Activated CD4-positive, CD25-positive, alpha-beta regulatory T cell treated with anti-CD3 and anti-CD28 coated beads, Interleukin-2, amount 50 U/mL, for 16 hours (primary cell): Measurements from ENCODE around the gene SGF29.
"Not testable (repeated sequence)": the region's sequence is repeated elsewhere in the genome, so short reads cannot be mapped to it uniquely, and the experiment has no call there.

ENCODE experiments used
- DNase-seq: peaks from one replicate; pipeline ENCODE4 v3.0.0-alpha.2; 2020; ENCODE audit warnings: low read depth, low spot score

SGF29 gene

DNA sequence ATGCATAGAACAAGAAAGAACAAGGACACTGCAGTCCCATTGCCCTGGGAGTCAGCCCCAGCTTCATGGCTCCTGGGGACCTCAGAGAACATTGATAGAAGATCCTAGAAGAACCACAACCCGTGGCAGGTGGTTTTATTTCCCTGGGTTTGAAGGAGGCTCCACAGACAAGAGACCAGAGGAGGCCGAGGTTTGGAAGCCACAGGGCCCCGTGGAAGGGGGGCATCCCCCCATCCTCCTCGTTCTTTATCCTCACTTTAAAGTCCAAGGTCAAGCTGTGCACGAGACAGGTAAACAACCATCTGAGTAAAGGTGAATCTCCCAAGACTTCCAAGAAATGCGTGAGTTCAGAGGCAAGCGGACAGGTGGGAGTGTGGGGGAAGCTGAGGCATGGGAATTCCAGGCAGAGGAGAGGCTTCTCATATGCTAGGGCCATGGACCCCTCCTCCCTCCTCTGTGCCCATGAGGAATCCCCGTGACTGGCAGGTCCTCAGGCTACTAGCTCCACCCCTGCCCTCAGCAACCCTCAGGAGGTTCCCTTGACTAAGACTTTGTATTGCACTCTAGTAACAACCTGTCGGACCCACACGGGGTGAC is 57.0 kb downstream of the SGF29 start:
- DNase-seq: no peak

DNA sequence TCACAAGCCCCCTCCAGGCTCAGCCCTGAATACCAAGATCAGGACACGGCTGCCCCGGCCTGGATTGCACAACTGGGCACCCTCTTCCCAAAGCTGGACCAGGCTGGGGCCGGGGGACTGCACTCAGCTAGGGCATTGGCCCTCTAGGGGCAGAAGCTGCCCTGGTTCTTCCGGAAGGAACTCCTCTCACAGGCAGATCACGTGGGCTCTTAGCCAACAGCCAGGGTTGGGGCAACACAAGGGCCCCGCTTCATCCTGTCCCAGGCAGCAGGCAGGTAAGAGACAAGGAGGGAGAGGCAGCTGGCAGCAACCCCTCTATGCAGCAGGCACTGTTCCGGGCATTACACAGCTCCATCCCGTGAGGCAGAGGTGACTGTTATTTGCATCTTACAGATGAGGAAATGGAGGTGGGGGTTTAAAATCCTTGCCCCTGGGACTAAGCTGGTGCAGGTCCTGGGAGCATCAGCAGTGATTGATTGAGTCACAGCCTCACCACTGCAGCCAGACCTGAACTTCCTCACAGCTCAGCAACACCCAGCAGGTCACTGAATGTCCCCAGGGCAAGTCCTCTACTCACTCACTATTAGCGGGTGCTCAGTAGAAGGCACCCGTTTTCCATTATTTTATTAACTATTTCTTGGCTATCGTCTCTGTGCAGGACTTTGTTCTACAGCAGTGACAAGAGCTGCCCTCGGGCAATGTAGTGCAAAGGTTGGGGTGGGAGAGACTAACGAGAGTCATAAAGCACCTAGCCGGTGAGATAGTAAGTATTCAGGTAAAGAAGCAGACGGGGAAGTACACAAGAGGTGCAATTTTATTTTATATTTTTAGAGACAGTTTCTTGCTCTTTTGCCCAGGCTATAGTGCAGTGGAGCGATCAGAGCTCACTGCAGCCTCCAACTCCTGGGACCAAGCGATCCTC is 58.9 kb downstream of the SGF29 start:
- not testable (repeated sequence) for DNase-seq

DNA sequence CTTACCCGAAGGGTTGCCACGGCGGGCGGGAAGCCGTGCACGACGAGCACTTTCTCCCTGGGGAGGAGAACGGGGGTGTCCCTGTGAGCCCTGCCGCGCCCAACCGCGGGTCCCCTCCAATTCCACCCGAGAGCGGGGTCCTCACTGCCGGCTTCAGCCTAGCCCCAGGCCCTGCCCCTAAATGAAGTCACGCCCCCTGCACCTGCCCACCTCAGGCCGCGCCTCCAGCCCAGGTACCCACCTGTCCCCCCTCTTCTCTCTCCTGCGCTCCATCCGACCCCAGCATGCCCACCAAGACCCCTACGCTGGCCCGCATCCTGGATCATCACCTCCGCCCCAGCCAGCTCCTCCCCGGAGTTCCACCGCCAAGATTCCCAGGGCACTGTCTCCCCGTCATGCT is 60.2 kb downstream of the SGF29 start:
- not testable (repeated sequence) for DNase-seq

DNA sequence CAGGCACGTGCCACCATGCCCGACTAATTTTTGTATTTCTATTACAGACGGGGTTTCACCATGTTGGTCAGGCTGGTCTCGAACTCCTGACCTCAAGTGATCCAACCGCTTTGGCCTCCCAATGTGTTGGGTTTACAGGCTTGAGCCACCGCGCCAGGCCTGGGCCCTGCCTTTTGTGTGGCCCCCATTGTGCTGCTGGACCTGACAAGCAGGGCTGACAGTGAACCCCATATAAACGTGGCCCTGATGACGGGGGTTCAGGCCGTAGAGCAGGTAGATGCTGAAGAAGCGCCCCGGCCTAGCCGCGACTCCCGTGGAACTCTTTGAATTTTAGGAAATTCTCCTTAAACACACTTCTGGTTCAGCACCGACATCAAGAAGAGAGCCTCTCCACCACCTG is 60.8 kb downstream of the SGF29 start:
- DNase-seq: not testable (repeated sequence)

DNA sequence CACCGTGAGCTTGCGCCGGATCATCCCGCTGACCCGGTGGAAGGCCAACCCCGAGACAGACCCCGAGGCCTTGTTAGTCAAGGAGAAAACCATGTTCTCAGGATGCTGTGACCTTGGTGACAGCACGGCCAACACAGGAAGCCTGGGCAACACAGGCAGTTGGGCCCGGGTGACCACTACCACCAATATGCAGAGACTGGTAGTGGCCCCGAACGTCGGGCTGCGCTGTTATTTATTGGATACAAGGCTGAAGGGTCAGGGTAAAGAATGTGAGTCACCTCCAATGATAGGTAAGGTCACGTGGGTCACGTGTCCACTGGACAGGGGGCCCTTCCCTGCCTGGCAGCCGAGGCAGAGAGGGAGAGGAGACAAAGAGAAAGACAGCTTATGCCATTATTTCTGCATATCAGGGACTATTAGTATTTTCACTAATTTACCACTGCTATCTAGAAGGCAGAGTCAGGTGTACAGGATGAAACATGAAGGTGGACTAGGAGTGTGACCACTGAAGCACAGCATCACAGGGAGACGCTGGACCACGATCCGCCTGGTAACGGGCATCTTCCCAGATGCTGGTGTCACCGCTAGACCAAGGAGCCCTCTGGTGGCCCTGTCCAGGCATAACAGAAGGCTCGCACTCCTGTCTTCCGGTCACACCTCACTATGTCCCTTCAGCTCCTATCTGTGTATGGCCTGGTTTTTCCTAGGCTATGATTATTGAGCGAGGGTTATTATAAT is 61.9 kb downstream of the SGF29 start:
- DNase-seq: not testable (repeated sequence)

DNA sequence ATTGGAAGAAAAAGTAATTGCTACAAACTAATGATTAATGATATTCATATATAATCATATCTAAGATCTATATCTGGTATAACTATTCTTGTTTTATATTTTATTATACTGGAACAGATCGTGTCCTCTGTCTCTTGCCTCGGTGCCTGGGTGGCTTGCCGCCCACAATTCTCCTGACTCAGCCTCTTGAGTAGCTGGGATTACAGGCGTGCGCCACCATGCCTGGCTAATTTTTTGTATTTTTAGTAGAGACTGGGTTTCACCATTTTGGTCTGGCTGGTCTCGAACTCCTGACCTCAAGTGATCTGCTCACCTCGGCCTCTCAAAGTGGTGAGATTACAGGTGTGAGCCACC is 62.5 kb downstream of the SGF29 start:
- DNase-seq: not testable (repeated sequence)

DNA sequence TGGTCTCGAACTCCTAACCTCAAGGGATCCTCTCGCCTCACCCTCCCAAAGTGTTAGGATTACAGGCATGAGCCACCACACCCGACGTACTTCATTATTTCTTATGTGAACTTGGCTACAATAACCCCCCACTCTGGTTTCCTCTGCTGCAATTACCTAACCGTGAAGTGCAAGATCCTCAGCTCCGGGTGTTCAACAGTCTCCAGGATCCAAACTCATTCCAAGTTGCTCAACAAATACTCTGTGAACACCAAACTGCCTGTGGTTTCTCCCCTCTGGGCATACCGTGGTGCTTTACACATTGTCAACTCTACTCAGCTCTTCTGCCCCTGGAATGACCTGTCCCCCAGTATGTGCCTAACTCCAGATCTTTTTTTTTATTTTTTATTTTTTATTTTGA is 62.9 kb downstream of the SGF29 start:
- no peak for DNase-seq

DNA sequence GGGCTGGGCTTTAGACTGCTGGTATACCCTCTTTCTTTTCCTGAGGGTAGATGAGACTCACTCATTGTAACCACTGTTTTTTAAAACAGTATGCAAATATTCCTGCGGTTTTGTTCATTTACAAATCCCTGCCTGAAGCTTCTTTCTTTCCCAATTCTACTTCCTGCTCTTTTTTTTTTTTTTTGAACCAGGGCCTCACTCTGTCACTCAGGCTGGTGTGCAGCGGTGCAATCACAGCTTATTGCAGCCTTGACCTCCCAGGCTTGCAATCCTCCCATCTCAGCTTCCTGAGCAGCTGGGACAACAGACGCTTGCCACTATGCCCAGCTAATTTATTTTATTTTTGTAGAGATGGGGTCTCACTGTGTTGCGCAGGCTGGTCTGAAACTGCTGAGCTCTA is 64.2 kb downstream of the SGF29 start:
- no peak for DNase-seq

DNA sequence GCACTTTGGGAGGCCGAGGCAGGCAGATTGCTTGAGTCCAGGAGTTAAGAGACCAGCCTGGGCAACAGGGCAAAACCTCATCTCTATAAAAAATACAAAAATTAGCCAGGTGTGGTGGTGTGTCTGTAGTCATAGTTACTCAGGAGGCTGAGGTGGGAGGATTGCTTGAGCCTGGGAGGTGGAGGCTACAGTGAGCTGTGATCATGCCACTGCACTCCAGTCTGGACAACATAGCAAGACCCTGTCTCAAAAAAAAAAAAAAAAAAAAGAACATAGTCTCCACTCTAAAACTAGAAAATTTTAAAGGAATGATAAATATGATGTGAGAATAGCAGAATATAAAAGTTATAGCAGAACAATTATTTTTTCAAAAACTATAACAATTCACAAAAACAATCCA is 66.6 kb downstream of the SGF29 start:
- DNase-seq: not testable (repeated sequence)

DNA sequence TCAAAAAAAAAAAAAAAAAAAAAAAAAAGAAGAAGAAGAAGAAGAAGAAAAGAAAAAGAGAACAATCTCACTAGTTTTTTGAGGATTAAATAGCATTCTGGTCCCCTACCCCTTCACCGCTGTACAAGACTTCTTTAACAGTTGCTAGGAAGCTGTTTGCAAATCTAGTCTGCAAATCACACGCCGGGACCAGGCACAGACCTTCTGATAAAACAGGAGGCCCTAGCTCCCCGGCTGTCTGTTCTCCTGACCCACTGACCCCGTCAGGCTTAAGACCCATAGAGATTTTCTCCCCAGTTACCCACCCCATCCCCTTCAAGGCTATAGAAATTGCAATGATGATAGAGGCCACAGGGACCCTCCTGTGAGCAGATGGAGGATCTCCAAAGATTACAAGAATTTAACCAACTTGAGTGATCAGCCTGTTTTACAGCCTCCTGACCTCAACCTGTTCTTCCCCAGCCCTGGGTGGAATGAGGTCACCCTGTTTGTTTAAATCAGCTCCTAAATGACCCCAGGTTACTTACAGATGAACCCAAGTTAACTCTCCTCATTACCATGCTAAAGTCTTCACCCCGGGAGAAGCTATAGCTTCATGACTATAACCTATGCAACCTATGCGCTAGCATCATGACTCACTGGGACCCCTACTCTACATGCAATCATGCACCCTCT is 67.9 kb downstream of the SGF29 start:
- no peak for DNase-seq

DNA sequence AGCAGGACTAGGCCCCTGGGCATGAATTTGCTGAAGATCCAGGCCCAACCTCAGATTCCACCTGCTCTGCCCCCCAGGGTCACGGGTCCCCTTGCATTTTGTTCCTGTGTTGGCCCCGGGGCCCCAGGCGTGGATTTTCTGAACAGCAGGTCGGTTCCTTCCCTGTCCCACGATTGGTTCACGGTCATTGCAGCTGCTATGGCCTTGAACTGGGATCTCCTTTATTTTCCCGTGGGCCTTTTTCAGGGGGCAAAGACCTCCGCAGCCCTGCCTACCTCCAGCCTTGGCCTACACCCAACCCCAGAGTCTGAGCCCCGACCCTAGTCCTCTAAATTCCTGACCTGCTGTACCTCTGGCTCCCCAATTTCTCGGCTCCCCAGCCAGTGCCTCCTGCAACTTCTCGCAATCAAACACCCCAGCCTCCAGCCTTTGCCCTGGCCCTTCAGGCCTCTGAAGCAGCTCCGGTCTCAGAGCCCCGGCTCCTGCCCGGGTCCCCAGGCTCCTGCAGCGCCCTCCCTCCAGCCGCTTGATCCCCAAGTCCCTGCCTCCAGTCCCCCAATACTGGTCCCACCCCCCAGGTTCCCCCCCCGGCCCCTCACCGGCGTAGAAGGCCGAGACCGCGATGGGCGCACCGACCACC is 68.9 kb downstream of the SGF29 start:
- DNase-seq: not testable (repeated sequence)

DNA sequence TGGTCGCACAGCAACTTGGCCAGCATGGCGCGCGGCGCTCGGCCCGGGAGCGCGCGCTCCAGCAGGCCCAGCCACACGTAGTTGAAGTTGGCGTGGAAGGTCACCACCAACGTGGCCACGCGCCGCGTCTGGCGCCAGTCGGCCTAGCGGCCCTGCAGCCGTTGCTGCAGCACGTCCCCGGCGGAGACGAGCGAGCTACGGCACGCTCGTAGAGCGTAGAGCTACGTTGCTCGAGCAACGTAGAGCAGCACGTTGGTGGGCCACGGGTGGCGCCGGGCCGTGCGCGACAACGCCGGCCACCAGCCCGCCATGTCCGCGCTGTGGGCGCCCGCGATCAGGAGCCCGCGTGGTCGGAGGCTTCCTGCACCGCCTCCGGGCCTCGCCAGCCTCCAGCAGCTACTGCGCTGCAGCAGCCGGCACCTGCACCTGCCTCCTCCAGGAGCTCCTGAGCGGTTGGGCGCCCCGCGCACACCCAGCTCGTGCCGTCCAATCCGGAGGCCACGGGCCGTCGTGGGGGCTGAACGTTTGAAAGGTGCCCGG is 69.5 kb downstream of the SGF29 start:
- DNase-seq: peak; percentile 17

DNA sequence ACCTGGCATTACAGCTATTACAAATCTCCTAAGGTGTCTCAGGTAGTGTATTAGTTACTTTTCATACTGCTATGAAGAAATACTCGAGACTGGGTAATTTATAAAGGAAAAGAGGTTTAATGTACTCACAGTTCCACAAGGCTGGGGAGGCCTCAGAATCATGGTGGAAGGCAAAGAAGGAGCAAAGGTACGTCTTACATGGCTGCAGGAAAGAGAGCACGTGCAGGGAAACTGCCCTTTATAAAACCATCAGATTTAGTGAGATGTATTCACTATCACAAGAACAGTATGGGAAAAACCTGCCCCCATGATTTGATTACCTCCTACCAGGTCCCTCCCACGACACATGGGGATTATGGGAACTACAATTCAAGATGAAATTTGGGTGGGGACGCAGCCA is 77.2 kb downstream of the SGF29 start:
- not testable (repeated sequence) for DNase-seq

DNA sequence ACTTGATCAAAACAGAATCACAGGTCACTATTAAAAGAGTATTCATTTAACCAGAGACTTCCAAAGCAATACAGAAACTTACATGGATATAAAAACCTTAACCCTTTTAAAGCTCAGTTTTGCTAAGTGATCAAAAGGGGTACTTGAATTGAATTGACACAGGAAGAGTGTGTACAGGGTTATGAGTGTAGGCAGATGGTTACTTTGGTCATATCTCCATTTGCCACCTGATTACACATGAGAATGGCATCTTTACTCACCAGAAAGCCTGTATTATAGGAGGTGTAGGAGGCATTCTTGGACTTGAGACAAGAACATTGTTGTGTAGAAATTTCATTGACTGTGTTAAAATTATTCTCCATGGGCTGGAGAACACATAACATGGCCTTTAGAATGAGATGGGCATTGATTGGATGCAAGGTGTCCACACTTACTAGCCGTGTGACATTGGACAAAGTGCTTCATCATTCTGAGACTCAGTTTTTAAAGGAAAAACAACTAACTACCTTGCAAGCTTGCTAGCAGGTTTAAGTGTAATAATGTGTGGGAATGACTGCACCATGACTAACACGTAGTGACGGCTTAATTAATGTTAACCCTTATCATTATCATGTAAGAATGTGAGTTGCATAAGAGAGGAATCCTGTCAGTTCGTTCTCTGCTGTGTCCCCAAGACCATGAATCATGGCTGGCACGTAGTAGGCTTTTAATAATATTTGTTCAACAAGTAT is 82.5 kb downstream of the SGF29 start:
- not testable (repeated sequence) for DNase-seq

DNA sequence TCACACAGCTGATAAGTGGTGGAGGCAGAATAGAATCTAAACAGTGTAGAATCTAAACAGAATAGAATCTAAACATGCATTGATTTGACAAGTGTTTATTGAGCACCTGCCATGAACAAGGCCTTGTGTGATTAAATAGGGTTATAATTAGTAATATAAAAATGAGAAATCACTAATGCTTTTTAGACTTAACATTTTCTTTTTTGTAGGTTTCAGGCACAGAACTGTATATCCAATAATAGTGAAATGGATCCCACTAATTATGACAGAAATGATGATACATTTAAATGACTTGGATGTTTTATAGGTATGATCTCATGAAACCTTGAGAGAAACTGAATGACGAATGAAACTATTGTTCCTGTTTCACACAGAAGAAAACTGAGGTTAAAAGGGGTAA is 84.0 kb downstream of the SGF29 start, which contains the start of gene NPIPB8:
Gene NPIPB8 (plus strand): TSS at position 301 of the 400 bp plus-strand sequence. CDS start 296 bp downstream, outside the sequence.
- DNase-seq: not testable (repeated sequence)

DNA sequence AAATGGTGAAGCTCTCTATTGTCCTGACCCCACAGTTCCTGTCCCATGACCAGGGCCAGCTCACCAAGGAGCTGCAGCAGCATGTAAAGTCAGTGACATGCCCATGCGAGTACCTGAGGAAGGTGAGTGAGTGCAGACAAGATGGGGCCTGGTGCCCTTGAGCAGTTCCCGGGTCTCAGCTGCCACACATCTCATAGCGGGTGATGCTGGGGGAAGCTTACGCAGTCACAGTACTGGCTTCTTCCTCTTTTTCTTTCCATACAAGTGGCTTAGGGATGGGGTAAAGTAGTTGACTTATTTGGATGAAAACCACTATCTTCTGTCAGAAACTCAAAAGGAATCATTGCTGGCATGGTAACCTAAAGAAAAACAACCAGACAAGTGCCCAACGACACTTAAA is 84.6 kb downstream of the SGF29 start:
- DNase-seq: not testable (repeated sequence)

DNA sequence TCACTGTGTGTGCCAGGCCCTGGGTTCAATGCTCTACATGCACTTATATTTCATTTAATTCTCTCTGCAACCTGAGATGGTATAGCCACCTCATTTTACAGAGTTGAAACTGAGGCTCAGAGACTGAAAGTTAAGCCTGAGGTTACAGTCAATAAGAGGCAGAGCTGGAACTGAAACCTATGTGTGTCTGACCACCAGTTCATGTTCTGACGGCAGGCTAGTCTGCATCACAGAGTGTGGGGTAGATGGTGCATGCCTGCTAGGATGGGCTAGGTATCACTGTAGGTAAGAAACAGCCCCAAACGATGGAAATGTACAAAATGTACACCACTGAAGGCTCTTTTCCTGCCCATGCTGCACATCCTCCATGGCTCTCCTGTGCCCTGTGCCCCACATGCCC is 86.2 kb downstream of the SGF29 start:
- not testable (repeated sequence) for DNase-seq
